OCI-LY3 (cell line): ENCODE results near the gene GPR12.

Source experiments
- EZH2phosphoT487 ChIP-seq: fragments of 200-600 bp; shearing (Covaris generic); IDR thresholded peaks from 2 replicates; pipeline ENCODE4 v1.6.1; 2018; ENCODE audit warnings: antibody characterized with exemption, mixed run types, low read depth
- TF ChIP-seq, protein P1 (sequence below): fragments of 200-600, 300-600 bp; sonication (generic); IDR thresholded peaks from 2 replicates; pipeline ENCODE4 v1.5.1; 2014; ENCODE audit warnings: antibody characterized with exemption, low read length, low read depth

DNA sequence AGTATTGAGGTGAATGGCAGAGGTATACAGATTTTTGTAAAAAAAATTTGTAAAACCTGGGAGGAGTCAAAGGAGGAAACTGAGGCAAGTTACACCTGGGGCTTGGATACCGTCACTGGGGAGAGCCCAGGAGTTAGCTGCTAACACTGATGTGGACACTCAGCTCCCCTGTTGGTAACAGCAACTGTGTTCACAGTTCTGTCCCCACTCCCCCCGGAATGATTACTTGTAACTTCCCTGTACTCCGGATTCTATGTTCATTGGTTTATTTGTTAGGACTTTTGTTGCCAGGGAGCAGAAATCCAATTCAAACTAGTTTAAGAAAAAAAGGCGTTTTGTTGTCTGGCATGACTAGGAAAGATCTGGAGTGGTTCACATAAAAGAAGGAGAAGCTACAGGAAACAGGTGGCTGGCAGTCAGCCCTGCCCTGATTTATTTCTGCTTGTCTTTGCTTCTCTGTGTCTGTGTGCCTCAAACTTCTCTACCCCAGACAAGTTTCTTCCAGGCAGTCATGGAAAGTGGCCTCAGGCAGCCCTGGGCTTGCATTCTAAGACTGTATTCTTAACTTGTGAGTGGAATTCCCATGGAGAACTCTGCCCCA is 2.3 kb upstream of the GPR12 start:
- TF ChIP-seq, protein P1, sequence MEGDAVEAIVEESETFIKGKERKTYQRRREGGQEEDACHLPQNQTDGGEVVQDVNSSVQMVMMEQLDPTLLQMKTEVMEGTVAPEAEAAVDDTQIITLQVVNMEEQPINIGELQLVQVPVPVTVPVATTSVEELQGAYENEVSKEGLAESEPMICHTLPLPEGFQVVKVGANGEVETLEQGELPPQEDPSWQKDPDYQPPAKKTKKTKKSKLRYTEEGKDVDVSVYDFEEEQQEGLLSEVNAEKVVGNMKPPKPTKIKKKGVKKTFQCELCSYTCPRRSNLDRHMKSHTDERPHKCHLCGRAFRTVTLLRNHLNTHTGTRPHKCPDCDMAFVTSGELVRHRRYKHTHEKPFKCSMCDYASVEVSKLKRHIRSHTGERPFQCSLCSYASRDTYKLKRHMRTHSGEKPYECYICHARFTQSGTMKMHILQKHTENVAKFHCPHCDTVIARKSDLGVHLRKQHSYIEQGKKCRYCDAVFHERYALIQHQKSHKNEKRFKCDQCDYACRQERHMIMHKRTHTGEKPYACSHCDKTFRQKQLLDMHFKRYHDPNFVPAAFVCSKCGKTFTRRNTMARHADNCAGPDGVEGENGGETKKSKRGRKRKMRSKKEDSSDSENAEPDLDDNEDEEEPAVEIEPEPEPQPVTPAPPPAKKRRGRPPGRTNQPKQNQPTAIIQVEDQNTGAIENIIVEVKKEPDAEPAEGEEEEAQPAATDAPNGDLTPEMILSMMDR: no peak
- no peak for TF ChIP-seq EZH2phosphoT487
